AG09319 (cell line): ENCODE measurements around the gene TUBB.

Experiments used
- DNase-seq: peaks from one replicate; pipeline ENCODE4 v3.0.0-alpha.2; 2010; ENCODE audit warnings: low read depth; ENCODE audit errors: extremely low read depth
- TF ChIP-seq, protein P1 (sequence below): IDR thresholded peaks from 2 replicates; pipeline ENCODE4 v1.5.1; 2011; ENCODE audit warnings: low read depth, mild to moderate bottlenecking, inconsistent platforms, low read length, moderate library complexity

TUBB gene

GRCh38 chr6:30685157-30686008 lies 34.8 kb upstream of the TUBB start:
- TF ChIP-seq, protein P1, sequence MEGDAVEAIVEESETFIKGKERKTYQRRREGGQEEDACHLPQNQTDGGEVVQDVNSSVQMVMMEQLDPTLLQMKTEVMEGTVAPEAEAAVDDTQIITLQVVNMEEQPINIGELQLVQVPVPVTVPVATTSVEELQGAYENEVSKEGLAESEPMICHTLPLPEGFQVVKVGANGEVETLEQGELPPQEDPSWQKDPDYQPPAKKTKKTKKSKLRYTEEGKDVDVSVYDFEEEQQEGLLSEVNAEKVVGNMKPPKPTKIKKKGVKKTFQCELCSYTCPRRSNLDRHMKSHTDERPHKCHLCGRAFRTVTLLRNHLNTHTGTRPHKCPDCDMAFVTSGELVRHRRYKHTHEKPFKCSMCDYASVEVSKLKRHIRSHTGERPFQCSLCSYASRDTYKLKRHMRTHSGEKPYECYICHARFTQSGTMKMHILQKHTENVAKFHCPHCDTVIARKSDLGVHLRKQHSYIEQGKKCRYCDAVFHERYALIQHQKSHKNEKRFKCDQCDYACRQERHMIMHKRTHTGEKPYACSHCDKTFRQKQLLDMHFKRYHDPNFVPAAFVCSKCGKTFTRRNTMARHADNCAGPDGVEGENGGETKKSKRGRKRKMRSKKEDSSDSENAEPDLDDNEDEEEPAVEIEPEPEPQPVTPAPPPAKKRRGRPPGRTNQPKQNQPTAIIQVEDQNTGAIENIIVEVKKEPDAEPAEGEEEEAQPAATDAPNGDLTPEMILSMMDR = peak; percentile 21
- no peak for DNase-seq

DNA sequence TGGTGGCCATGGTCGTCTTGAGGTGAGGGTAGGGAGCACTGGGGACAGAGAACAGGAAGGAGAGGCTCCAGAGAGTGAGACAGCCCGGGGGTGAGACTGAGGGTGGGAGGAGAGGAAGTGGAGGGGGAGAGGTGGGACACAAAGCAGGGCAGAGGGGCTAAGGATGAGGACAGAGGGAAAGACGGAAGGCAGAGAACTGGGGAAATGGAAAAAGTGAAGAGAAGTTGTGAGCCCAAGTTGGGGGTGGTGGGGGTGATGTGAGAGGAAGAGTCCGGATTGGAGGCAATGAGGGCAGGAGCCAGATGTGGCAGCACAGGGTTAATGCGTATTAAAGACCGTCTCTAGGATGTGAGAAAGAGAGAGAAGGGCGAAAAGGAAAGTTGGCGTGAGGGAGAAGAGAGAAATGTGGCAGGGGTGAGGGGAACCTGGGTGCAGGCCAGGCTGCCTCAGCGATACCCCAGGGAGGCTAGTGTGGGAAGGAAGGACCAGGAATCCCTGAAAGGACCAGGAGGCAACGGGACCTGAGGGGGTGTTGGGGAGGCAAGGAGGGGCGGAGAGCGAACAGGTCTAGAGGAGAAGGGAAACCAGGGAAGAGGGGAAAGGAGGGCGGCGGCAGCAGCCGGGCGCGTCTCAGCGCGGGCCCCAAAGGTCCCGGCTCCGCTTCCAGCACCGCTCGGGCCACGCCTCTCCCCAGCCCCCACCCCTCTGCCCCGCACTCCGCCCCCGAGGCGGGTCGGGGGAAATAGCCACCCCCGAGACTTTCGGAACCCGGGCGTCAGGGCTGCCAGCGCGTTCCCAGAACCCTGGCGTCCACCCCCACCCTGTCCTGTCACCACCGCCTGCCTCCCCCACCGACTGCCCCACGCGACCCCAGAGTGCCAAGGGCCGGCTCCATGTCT lies 33.9 kb upstream of the TUBB start, which contains the start of gene PPP1R18:
Gene PPP1R18, minus strand, starts transcription at position 637 of the 899 bp plus-strand sequence. Its CDS starts 627 bp downstream, at position 10.
- TF ChIP-seq, protein P1 = no peak
- DNase-seq = no peak

GRCh38 chr6:30686908-30687658 lies 33.1 kb upstream of the TUBB start:
- peak; percentile 95 for DNase-seq
- TF ChIP-seq, protein P1 = no peak

- no peak for DNase-seq
- TF ChIP-seq, protein P1 = peak; percentile 44
Measured at GRCh38 chr6:30687659-30688431, 32.3 kb upstream of the TUBB start.

DNA sequence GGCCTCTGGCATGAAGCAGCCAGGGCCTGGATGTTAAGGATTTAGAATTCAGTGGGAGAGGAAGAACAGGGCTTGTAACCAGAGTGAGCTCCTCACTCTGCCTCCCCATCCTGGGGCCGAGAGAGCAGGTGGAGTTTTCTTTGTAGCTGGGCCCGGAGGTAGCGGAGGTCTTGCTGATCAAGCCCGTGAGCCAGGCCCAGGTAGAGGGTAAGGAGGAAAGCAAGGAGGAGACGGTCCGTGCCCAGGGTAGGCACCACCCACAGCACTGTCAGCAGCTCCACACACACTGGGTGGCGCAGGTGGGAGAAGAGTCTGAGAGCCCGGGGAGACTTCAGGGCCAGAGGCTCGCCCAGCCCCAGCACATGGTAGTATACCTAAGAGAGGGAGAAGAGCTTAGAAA lies 31.6 kb upstream of the TUBB start:
- TF ChIP-seq, protein P1 = no peak
- no peak for DNase-seq

DNA sequence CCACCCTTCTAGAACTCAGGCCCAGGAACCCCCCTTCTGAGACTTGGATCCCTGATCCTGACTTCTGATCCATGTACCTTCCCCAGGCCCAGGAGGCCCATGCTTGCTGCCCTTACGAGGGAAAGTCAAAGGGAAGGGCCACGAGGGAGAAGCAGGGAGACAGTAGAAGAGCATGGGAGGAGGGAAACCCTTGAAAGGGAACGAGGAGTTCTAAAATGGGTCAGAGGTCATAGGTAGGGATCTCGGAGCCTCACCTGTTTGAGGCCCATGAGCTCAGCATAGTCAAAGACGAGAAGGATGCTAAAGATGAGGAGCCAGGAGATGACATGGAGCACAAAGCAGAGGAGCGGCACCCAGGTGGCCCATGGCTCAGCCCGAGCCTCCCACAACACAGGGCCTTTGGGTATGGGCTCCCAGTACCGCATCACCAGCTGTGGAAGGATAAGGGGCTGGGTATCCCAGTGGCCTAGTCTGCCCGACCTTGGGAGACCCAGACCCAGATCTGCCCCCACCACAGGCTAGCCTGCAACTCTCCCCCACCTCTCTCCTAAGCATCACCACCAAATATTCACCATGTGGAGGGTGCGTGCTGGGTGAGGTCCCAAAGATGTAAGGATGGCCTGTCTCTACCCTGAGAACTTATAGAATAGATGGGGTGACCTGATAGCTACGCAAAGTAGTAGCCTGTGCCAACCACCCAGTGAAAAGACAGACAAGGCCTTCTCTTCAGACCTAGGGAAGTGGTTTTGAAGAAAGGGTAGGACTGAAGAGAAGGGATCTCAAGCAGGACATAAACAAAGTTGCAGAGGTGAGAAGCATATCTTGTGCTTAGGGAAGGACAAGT lies 30.9 kb upstream of the TUBB start:
- no peak for DNase-seq
- TF ChIP-seq, protein P1 = no peak
